ENCODE measurements around the gene SLC13A1. TPM values are rescaled to one million over a fixed set of nuclear protein-coding genes. Genes with fewer than 3 reads are reported as not detected.
"Not testable (repeated sequence)": the region's sequence is repeated elsewhere in the genome, so short reads cannot be mapped to it uniquely, and the experiment has no call there.

The SLC13A1 gene, protein sequence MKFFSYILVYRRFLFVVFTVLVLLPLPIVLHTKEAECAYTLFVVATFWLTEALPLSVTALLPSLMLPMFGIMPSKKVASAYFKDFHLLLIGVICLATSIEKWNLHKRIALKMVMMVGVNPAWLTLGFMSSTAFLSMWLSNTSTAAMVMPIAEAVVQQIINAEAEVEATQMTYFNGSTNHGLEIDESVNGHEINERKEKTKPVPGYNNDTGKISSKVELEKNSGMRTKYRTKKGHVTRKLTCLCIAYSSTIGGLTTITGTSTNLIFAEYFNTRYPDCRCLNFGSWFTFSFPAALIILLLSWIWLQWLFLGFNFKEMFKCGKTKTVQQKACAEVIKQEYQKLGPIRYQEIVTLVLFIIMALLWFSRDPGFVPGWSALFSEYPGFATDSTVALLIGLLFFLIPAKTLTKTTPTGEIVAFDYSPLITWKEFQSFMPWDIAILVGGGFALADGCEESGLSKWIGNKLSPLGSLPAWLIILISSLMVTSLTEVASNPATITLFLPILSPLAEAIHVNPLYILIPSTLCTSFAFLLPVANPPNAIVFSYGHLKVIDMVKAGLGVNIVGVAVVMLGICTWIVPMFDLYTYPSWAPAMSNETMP
- polyA plus RNA-seq (2013, experiment 1 of 2): not detected
- polyA plus RNA-seq (2013, experiment 2 of 2): not detected

DNA sequence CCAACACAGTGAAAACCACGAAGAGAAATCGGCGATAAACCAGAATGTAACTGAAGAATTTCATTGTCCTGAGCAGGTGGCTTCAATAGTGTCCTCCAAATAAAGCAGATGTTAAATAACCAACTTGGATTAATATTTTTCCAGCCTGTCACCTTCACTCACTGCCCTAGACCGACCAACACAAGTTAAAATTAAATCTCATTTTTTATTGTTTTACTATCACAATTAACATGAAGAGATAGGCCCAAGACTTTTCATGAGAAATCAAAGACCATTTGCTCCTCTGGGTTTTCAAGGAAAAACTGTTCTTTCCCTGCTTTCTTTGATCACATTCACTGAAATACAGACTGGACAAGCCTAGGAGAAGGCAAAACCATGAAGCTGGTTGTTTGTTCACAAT, at the start of gene SLC13A1:
SLC13A1 (minus strand) TSS at position 87 of the 400 bp plus-strand sequence; CDS start at position 64, 23 bp downstream.
- Histone ChIP-seq H3K4me1 (ENCODE audit: insufficient read depth, low read length) (no peaks in the 10 kb centered on the region), H3K4me3 (ENCODE audit: low read length) (no peak within 1 kb of the TSS), H3K27me3 (ENCODE audit: insufficient read depth, low read length) (no peaks in the 10 kb centered on the region), H3K36me3 (ENCODE audit: insufficient read depth, low read length) (no peaks in the 10 kb centered on the region), H3K9ac (ENCODE audit: low read depth, low read length) (no peak within 1 kb of the TSS), H3K27ac (ENCODE audit: low read depth, low read length) (no peak within 1 kb of the TSS), H3K9me3 (ENCODE audit: insufficient read depth, low read depth, low read length) (no peaks in the 10 kb centered on the region)
- WGBS: 95% methylated on average over 4 of the region's 4 CpGs

DNA sequence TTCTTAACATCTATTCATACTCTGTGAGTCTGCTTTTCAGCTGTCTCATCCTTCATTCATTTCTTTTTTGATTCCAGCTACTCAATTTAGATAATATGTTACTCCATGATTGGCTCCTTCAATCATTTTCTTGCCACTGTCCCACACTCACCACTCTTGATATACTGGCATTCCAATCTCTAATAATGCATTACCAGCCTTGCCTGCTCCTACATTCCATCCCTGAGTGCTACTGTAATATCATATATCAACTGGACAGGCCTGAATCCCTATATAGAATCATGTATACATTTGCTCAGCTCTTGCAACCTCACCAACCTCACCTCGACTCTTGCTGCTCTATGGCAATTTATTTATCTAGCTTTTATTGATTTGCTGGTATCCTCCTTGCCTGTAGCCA, 45.0 kb upstream of the SLC13A1 start:
- WGBS: 100% methylated on average over 1 of the region's 1 CpG
- H3K36me3 ChIP-seq (ENCODE audit: insufficient read depth, low read length): no peaks in the 10 kb centered on the region

DNA sequence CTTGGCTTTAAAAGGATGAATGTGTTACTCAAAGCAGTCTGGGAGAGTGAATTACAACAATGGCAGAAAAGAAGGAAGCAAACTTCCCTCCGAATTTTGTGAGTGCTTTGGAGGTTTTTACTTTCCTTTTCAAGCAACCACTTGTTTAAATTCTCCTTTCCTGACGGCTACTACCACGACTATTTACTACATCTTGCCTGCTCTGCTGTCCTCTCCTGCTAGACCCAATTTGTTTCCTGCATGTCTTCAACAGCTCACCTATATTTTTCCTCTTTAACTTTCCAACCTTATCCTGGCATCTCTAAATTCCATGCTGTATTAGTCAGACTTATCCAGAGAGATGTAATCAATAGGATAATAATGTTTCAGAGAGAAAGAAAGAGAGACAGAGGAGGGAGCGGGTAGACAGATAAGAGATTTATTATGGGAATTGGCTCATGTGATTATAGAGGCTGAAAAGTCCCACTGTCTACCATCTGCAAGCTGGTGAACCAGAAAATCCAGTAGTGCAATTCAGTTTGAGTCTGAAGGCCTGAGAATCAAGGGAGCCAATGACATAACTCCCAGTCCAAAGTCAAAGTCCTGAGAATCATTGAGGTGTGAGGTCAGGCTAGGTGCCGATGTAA, 42.8 kb upstream of the SLC13A1 start:
- no peaks in the 10 kb centered on the region for H3K36me3 ChIP-seq (ENCODE audit: insufficient read depth, low read length)
- no peak overlapping the region for H3K9ac ChIP-seq (ENCODE audit: low read depth, low read length)
- no peaks in the 10 kb centered on the region for H3K9me3 ChIP-seq (ENCODE audit: insufficient read depth, low read depth, low read length)
- H3K4me1 ChIP-seq (ENCODE audit: insufficient read depth, low read length): no peaks in the 10 kb centered on the region
- WGBS: 87% methylated on average over 5 of the region's 5 CpGs
- H3K27me3 ChIP-seq (ENCODE audit: insufficient read depth, low read length): no peaks in the 10 kb centered on the region
- H3K4me3 ChIP-seq (ENCODE audit: low read length): no peak overlapping the region
- no peak overlapping the region for H3K27ac ChIP-seq (ENCODE audit: low read depth, low read length)

More for the DNA sequence above, 45.0 kb upstream of the SLC13A1 start:
- Histone ChIP-seq H3K4me3 (ENCODE audit: low read length) (no peak overlapping the region), H3K27ac (ENCODE audit: low read depth, low read length) (no peak overlapping the region), H3K27me3 (ENCODE audit: insufficient read depth, low read length) (no peaks in the 10 kb centered on the region), H3K9me3 (ENCODE audit: insufficient read depth, low read depth, low read length) (no peaks in the 10 kb centered on the region), H3K4me1 (ENCODE audit: insufficient read depth, low read length) (no peaks in the 10 kb centered on the region), H3K9ac (ENCODE audit: low read depth, low read length) (no peak overlapping the region)

DNA sequence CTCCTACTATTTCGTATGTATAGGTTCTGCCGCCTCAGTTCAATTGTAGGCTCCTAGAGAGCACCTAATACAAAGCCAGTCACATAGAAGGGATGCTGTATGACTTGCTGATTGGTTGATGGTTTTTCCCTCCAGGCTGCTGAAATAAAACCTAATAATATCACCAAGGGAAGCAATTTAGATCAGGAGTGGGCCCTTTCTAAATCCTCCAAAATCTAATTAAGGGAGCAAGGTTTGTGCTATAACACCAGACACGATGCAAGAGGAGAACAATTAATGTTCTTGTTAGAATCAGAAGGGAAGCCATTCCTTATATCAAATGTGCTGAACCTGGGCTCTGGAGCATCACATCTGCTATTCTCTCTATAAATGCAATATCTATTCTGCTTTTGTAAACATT, 42.0 kb upstream of the SLC13A1 start:
- H3K4me3 ChIP-seq (ENCODE audit: low read length): no peak overlapping the region
- no peak overlapping the region for H3K27ac ChIP-seq (ENCODE audit: low read depth, low read length)
- no peaks in the 10 kb centered on the region for H3K9me3 ChIP-seq (ENCODE audit: insufficient read depth, low read depth, low read length)
- WGBS: 97% methylated on average over 3 of the region's 3 CpGs
- no peaks in the 10 kb centered on the region for H3K4me1 ChIP-seq (ENCODE audit: insufficient read depth, low read length)
- no peak overlapping the region for H3K9ac ChIP-seq (ENCODE audit: low read depth, low read length)
- no peaks in the 10 kb centered on the region for H3K36me3 ChIP-seq (ENCODE audit: insufficient read depth, low read length)
- H3K27me3 ChIP-seq (ENCODE audit: insufficient read depth, low read length): no peaks in the 10 kb centered on the region

DNA sequence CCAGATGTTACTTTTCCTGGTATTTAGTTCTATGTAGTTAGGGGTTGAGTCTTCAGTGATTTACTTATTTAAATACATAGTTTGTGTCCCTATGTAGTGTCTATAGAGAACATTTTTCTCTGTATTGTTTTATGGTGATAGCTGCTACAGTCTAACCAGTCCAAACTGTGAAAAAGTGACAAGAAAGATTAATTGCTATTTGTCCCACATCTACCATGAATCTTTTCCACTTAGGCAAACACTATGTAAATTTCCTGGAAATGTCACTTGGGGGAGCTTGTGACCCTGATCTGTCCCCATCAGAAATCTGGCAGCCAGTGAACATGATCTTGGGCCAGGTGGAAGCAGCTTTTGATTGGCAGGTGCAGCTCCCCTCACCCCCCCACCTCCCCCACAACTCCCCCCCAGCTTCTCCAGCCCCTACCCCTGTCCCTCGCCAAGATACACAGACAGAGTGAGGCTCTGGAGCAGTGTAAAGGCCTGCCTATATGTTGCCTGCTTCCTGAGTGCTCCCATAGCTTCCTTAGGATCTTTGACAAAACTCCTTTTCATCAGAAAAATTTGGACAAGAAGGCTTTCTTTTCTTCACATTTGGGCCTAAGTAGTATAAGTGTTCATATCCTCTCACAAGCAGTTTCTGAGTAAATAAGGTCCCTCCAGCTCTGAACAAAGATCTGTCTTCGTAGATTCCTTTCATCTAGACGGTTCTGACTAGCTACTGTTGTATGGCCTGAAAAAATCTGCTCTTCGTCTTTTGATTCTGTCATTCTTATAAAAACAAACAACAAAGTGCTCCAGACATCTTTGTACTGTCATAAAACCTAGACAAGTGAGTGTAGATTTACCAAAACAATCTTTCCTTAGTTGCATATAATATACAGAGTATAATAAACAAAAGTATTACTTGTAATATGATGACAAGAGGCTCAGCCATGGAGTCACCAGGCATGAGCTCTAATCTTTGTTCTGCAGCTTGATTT, 31.5 kb upstream of the SLC13A1 start:
- no peaks in the 10 kb centered on the region for H3K27me3 ChIP-seq (ENCODE audit: insufficient read depth, low read length)
- H3K4me3 ChIP-seq (ENCODE audit: low read length): no peak overlapping the region
- no peak overlapping the region for H3K27ac ChIP-seq (ENCODE audit: low read depth, low read length)
- no peaks in the 10 kb centered on the region for H3K4me1 ChIP-seq (ENCODE audit: insufficient read depth, low read length)
- H3K36me3 ChIP-seq (ENCODE audit: insufficient read depth, low read length): no peaks in the 10 kb centered on the region
- WGBS: 91% methylated on average over 4 of the region's 4 CpGs
- no peak overlapping the region for H3K9ac ChIP-seq (ENCODE audit: low read depth, low read length)
- peaks cover 3% of the 10 kb centered on the region; the same call in 1 of the 2 replicates for H3K9me3 ChIP-seq (ENCODE audit: insufficient read depth, low read depth, low read length)

DNA sequence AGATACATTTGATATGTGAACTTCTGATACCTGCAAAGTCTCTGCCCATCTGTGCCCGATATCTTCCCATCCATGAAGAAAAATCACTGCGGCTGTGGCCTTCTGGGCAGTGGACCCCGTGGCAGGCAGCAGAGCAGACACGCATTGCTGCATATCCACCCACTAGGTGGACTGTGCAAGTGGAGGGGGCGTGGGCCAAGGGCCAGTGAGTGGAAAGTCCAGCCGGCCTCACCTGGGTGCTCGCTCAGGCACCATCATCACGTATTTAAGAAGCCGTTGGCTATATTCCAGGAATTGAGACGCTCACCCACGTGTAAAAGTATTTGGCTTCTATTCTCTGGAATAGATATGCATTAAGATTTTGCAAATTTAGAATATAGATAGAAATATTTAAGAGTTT, 30.8 kb upstream of the SLC13A1 start:
- Histone ChIP-seq H3K27ac (ENCODE audit: low read depth, low read length) (no peak overlapping the region), H3K9ac (ENCODE audit: low read depth, low read length) (no peak overlapping the region), H3K4me1 (ENCODE audit: insufficient read depth, low read length) (no peaks in the 10 kb centered on the region), H3K27me3 (ENCODE audit: insufficient read depth, low read length) (no peaks in the 10 kb centered on the region), H3K9me3 (ENCODE audit: insufficient read depth, low read depth, low read length) (peaks cover 3% of the 10 kb centered on the region; the same call in 1 of the 2 replicates), H3K4me3 (ENCODE audit: low read length) (no peak overlapping the region), H3K36me3 (ENCODE audit: insufficient read depth, low read length) (no peaks in the 10 kb centered on the region)
- 97% methylated on average over 11 of the region's 11 CpGs for WGBS

DNA sequence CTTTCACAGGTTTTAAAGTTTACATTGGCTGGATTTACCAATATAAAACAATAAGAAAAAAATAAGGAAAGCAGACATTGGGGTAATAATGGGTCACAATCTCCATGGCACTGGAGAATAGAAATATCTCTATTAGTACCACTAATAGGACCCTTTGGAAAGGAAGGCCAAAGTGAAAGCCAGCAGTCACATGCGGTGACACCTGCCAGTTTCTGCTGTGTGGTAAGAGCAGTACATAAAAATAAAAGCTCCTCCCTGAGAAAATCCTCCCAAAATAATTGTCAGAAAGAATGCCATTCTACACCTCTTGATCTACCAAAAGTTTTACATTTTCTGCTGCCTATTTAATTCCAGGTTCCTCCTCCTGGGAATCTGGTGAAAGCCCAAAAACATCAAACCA, 30.4 kb upstream of the SLC13A1 start:
- Histone ChIP-seq H3K36me3 (ENCODE audit: insufficient read depth, low read length) (no peaks in the 10 kb centered on the region), H3K27ac (ENCODE audit: low read depth, low read length) (no peak overlapping the region), H3K4me1 (ENCODE audit: insufficient read depth, low read length) (no peaks in the 10 kb centered on the region), H3K4me3 (ENCODE audit: low read length) (no peak overlapping the region), H3K9me3 (ENCODE audit: insufficient read depth, low read depth, low read length) (peaks cover 3% of the 10 kb centered on the region; the same call in 1 of the 2 replicates), H3K9ac (ENCODE audit: low read depth, low read length) (no peak overlapping the region), H3K27me3 (ENCODE audit: insufficient read depth, low read length) (no peaks in the 10 kb centered on the region)
- 89% methylated on average over 1 of the region's 1 CpG for WGBS

DNA sequence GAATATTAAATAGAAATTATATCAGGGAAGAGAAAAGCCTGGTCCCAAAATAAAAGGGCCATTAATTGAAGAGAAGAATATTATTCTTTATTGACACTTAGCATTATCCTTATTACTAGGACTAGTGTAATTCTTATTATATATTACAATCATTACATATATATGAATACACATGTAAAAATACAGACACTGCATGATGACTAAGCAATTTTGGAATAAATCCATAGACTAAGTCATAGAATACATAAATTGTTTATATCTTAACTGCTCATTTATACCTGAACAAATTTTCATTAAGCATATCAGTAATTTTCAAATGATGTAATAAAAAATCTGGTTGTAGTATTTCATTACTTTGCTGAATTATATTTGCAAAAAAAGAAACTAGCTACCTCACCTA, 29.7 kb upstream of the SLC13A1 start:
- no peak overlapping the region for H3K4me3 ChIP-seq (ENCODE audit: low read length)
- H3K27me3 ChIP-seq (ENCODE audit: insufficient read depth, low read length): no peaks in the 10 kb centered on the region
- H3K9ac ChIP-seq (ENCODE audit: low read depth, low read length): no peak overlapping the region
- H3K4me1 ChIP-seq (ENCODE audit: insufficient read depth, low read length): no peaks in the 10 kb centered on the region
- peaks cover 3% of the 10 kb centered on the region; the same call in 1 of the 2 replicates for H3K9me3 ChIP-seq (ENCODE audit: insufficient read depth, low read depth, low read length)
- H3K36me3 ChIP-seq (ENCODE audit: insufficient read depth, low read length): no peaks in the 10 kb centered on the region
- H3K27ac ChIP-seq (ENCODE audit: low read depth, low read length): no peak overlapping the region

DNA sequence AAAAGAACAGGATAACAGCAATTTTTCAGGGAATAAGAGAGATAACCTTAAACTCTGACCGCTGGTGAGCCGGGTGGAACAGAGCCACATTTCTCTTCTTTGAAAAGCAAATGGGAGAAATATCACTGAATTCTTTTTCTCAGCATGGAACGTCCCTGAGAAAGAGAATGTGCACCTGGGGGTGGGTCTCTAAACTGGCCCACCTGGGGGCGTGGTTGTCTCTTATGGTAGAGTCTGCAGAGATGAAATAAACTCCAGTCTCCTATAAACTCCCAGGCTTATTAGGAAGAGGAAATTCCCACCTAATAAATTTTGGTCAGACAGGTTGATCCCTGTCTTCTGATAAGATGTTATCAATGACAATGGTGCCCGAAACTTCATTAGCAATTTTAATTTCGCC, 27.9 kb upstream of the SLC13A1 start:
- H3K9ac ChIP-seq (ENCODE audit: low read depth, low read length); H3K4me1 ChIP-seq (ENCODE audit: insufficient read depth, low read length); H3K27me3 ChIP-seq (ENCODE audit: insufficient read depth, low read length); H3K36me3 ChIP-seq (ENCODE audit: insufficient read depth, low read length); H3K27ac ChIP-seq (ENCODE audit: low read depth, low read length); H3K9me3 ChIP-seq (ENCODE audit: insufficient read depth, low read depth, low read length); H3K4me3 ChIP-seq (ENCODE audit: low read length): not testable (repeated sequence)
- 67% methylated on average over 5 of the region's 6 CpGs for WGBS

DNA sequence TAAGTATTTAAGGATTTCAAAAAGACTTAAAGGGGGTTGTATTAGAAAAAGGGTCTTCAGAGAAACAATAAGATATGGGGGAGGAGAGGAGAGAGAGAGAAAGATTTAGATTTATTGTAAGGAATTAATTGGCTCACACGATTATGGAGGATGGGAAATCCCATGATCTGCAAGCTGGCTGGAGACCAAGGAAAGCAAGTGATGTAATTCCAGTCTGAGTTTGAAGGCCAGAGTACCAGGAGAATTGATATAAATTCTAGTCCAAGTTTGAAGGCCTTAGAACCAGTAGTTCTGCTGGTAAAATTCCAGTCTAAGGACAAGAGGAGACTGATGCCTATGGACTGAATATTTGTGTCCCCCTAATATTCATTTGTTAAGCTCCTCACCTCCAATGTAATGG, 20.6 kb upstream of the SLC13A1 start:
- Histone ChIP-seq H3K4me1 (ENCODE audit: insufficient read depth, low read length) (no peaks in the 10 kb centered on the region), H3K9ac (ENCODE audit: low read depth, low read length) (no peak overlapping the region), H3K27ac (ENCODE audit: low read depth, low read length) (no peak overlapping the region), H3K36me3 (ENCODE audit: insufficient read depth, low read length) (no peaks in the 10 kb centered on the region), H3K4me3 (ENCODE audit: low read length) (no peak overlapping the region), H3K9me3 (ENCODE audit: insufficient read depth, low read depth, low read length) (peaks cover 11% of the 10 kb centered on the region), H3K27me3 (ENCODE audit: insufficient read depth, low read length) (no peaks in the 10 kb centered on the region)
- WGBS: 95% methylated on average over 1 of the region's 1 CpG
